NCI-H2029 (cell line): ENCODE measurements around the gene PKD2L2.
"Not testable (repeated sequence)": the region's sequence is repeated elsewhere in the genome, so short reads cannot be mapped to it uniquely, and the experiment has no call there.

ENCODE experiments used
- DNase-seq: peaks from one replicate; lab custom pipeline; 2025; lab: John Stamatoyannopoulos, UW

The PKD2L2 gene

DNA sequence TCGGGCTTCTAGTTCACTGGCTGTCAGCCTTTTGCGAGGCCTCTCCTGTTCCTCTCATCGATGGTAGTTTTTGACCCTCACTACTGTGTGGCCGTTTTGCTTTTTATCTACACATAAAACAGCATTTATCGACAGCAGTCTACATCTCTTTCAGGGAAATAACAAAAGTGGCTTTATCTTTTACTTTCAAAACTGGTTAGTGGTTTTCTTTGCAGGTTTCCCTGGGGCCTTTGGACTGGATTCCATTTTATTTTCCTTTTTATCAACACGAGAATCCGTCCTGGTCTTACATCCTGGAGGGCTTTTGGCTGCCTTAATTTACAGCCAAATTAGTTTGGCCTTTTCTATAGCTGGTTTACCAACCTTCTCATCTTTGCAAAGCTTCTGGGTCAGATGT is 793 bp upstream of the PKD2L2 start:
- DNase-seq, result no peak

DNA sequence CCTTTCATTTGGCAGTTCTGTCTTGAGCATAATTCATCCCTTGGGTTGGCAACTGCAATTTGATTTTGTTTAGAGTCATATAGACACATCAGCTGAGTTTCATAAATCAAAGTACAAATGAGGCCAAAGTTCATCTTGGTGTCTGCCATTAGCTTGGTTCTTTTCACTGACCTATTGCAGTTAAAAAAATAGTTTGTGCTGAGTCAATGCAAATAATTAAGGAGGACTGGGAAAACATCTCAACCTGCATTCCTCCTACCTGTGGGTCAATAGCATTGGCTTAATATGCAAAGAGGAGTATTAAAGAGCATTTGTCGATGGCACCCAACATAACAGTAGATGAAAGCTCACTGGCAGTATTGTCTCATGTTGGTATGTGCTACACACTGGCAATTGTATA is 1.6 kb downstream of the PKD2L2 start:
- no peak for DNase-seq

- DNase-seq, result no peak
These were observed 2.6 kb downstream of the PKD2L2 start for GRCh38 chr5:137891849-137892248.

- no peak for DNase-seq
These were observed 5.3 kb downstream of the PKD2L2 start for GRCh38 chr5:137894586-137894985.

DNA sequence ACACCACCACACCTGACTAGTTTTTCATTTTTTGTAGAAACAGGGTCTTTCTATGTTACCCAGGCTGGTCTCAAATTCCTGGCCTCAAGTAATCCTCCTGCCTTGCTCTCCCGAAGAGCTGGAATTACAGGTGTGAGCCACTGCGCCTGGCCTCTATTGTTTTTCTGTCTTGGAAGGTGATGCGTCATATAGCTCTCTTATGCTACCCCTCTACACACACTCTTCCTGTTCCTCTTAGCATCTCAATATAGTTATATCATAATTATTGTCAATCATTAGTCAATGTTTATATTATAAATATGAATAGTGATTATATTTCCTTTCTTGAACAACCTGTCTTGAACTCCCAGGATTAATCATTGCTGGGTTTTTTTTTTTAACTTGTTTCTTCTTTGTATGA is 7.3 kb downstream of the PKD2L2 start:
- DNase-seq, result no peak

DNA sequence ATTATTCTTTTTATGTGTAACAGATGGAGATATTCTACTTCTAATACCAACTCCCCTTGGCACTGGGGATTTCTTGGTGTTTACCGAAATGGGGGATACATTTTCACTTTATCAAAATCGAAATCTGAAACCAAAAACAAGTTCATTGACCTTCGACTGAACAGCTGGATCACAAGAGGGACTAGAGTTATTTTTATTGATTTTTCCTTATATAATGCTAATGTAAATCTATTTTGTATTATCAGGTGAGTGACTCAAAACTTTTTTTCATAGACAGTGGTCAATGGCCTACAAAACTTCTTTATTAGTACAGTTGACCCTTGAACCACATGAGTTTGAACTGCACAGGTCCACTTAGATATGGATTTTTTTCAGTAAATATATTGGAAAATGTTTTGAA is 10.2 kb downstream of the PKD2L2 start:
- no peak for DNase-seq

- DNase-seq, result no peak
These were observed 12.0 kb downstream of the PKD2L2 start for GRCh38 chr5:137901011-137901817.

DNA sequence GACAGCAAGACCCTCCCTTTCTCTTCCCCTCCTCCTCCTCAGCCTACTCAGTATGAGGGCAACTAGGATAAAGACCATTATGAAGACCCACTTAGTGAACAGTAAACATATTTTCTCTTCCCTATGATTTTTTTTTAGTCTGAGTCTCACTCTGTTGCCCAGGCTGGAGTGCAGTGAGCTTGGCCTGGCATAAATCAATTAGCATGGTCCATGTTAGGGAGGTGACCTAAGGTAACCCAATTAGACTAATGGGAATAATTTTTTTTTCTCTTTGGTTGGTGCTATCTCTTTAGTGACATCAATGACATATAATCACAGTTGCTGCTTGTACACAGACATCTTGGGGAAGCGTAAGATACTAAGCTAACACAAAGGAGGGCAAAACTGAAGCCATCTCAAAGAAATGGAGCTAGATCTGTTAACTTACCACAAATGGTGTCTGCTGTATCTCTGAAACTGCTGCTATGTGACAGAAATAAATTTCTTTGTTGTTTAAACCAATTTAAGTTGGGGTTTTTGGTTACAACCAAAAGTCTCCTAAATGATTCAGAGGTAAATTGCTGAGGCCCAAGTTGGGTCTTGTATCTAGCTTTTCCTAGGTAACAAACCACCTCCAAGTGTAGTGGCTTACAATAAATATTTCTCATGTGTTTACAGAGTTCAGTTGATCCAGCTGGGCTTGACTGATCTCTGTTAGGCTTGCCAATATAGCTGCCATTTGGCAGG is 13.3 kb downstream of the PKD2L2 start:
- no peak for DNase-seq

- no peak for DNase-seq
These were observed 25.5 kb downstream of the PKD2L2 start for GRCh38 chr5:137914758-137915157.

GRCh38 chr5:137916923-137917322 is 27.7 kb downstream of the PKD2L2 start:
- no peak for DNase-seq

DNA sequence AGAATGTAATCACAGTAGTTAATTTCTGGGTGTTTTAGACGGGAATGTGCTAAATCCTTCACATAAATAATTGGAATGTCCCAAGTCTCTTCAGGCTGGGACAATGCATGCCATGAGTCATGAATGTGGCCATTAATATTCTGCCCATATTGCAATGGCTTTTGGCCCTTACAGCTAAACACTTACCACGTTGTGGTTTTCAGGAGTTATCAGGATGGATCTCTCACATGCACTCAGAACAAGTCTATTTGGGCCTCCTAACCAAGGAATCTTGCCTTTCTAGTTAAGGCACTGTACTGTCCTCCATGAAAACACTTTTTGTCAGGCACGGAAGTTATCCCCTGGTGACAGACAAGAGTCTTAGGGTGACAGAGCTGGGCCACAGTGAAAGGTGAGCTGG is 32.7 kb downstream of the PKD2L2 start:
- no peak for DNase-seq

DNA sequence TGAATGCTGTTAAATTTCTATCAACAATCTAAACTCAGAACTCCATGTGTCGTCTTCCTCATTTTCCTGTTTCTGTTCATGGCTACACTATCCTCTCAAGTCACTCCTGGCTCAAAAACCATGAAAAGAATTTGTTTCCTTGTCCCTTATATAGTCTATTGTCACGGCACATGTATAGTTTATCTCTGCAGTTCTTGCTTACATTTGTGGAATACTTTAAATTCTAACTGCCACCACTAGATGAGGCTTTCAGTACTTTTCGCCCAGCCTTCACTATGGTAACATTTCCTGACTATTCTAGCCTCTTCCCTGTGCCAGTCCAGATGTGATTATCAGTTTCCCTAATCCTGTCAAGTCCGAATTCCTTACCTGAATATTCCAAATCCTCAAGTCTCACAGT is 34.6 kb downstream of the PKD2L2 start:
- no peak for DNase-seq

DNA sequence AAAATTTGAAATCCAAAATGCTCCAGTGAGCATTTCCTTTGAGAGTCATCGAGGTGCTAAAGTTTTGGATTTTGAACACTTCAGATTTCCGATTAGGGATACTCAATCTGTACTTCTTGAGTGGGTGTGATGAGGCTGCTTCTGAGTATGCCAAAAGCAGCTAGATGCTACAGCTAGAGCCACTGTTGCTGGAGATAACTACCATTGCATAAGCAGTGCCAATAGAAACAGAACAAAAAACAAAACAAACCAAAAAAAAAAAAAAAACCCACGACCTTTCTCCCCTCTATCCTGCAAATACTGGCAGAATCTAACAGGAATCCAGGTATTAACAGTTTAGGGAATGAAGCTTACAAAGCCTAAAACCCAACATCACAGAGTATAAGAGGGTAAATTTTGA is 43.5 kb downstream of the PKD2L2 start:
- no peak for DNase-seq

DNA sequence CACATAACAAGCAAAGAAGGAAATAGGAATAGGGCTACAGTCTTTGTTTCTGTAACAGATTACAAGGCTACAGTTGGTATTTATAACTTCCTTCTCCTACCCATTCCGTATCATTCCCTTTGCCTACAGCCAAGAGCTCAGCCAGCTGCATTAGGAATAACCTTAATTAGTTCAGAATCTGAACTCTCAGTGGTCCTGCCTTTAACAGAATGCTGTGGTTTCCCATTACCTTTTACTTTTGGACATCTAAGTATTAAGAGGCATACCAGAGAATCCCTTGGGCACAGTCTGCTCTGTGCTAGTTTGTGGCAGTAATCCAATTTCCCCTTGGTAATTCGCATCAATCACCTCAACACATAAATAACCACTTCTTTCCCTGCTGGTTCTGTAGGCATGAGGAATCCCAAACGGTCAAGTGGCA is 44.2 kb downstream of the PKD2L2 start:
- no peak for DNase-seq

DNA sequence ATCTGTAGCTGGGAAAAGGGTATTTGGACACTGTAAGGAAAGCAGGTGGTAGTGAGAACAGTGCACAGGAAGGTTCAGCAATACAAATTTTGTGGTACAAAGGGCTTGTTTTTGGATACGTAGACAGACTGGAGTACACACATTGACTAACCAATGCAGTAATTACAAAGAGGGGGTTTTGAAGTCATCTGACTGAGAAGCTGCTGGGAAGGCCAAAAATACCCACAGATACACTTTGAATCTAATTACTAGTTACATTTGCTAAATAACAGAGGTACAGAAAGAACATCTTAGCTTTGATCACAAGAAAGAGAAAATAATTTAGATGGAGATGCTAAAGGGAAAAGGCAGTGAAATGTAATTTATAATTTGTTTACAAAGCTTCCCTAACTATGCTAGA is 45.9 kb downstream of the PKD2L2 start:
- DNase-seq, result no peak

DNA sequence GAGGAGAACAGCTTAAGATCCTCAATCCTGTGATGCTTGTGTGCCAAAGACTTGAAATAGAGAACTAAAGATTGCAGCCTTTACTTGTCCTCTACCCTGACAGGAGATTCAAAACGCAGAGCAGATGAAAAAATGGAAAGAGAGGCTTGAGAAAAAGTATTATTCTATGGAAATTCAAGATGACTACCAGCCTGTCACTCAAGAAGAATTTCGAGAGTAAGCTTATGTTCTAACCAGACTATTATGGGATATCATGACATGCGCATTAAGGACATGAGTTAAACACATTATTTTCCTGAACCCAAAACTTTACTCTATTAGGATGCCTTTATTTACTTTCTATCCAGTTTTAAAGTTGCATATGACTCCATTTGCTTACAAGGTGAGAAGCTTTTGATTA is 46.4 kb downstream of the PKD2L2 start:
- DNase-seq, result no peak

DNA sequence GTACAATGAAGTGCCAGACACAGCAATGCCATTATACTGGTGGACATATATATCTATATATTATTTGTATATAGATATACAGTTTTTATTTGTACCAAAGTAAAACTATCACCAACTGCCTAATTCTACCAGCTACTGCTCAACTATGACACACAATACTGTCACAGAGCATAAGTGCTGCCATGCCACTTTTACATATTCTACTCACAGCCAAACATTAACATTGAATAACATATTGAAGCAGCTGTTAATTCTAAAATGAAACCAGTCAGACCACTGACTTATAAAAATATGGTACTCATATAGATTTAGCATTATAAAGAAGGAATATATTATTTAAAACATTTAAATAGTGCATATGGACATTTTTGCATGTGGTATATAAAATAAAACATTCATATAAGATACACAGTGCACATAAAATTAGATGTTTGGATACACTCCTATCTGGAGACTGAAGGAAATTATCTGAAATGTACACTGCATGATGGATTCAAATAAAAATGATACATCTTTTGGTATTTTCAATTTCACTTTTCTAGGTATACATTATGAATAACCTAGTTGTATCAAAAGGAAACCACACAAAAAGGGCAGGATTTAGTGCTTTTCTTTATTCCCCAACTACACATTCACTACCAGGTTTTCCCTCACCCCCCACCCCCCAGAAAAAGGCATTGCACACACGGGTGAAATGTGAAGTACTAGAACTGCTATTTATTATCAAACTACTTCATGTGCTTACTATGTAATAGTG is 48.9 kb downstream of the PKD2L2 start:
- no peak for DNase-seq

- no peak for DNase-seq
These were observed 49.5 kb downstream of the PKD2L2 start for GRCh38 chr5:137938751-137939143.

DNA sequence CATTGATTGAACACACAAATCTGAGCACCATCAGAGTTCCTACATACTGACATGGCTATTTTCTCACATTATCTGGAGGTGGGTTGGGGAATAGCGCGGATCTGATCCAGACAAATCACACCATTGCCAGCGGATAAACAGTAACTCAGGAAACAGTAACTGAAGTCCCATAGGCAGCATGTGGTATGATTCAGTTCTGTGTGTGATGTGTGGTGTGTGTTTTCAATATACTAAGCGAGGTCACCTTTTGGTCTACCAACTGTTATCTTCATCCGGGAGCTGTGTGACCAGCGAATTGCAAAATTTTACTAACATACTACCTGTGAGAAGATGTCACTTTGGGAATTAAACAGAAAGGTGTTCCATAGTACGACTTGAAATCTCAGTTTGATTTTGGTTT is 50.1 kb downstream of the PKD2L2 start:
- DNase-seq, result no peak

- DNase-seq, result not testable (repeated sequence)
These were observed 55.0 kb downstream of the PKD2L2 start for GRCh38 chr5:137944280-137944679.

DNA sequence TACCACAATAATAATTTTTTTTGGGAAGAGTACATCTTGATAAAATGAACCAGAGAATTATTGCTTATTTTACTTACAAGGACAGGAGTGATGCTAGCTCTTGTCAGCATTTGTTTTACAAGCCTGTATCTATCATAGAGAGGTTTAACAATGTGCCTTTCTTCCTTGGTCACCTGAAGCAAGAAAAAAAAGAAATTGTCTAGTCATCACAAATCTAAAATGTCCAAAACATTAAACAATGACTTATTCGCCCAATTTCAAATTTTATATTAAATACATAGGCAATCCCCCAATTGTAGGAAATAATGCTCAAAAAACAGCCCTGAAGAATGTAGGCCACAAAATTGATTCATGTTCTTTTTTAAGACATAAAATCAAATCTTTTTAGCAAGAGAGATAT is 56.6 kb downstream of the PKD2L2 start:
- DNase-seq, result no peak

DNA sequence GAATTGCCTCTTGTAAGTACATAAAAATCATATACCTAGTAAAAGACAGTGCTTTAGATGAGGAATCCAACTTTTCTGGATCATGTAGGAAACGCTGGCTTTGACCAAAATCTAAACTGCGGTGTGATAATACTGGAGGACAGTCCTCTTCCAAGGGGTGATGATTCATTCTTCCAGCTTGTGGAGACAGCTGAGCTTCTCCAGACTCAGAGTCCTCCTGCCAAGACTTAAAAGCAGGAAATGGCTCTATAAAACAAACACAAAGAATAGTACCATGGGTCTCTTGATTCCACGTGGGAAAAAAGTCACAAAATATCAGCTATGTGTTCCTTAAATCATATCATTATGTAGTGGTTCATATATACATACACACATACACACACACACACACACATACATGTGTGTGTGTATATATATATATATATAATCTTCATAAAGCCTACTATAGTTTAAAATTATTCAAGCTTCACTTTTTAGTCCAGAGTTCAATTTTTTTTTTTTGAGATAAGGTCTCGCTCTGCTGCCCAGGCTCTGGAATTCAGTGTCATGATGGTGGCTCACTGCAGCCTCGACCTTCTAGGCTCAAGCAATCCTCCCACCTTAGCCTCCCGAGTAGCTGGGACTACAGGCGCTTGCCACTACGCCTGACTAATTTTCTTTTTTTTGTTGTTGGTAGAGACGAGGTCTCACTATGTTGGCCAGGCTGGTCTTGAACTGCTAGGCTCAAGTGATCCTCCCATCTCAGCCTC is 65.0 kb downstream of the PKD2L2 start:
- DNase-seq, result no peak
